GM18499 (cell line): ENCODE results near the gene SEMA6C.
"Not testable (repeated sequence)": the region's sequence is repeated elsewhere in the genome, so short reads cannot be mapped to it uniquely, and the experiment has no call there.

ENCODE experiments used
- ATAC-seq: cut with Tn5 transposase; IDR thresholded peaks from one replicate; pipeline ENCODE4 v1.9.1; 2021; ENCODE audit warnings: moderate number of reproducible peaks; ENCODE audit not compliant: insufficient read depth, unreplicated experiment

SEMA6C gene

GRCh38 chr1:151131701-151132334 lies 14.6 kb downstream of the SEMA6C start:
- ATAC-seq, result no peak

- no peak for ATAC-seq
Measured at GRCh38 chr1:151130987-151131586, 15.3 kb downstream of the SEMA6C start.

- no peak for ATAC-seq
Measured at GRCh38 chr1:151128800-151129199, 17.6 kb downstream of the SEMA6C start.

- ATAC-seq, result no peak
Measured at GRCh38 chr1:151124763-151125403, 21.5 kb downstream of the SEMA6C start.

- ATAC-seq, result no peak
Measured at GRCh38 chr1:151113877-151114276, 32.6 kb downstream of the SEMA6C start.

- ATAC-seq, result no peak
Measured at GRCh38 chr1:151108331-151108730, 38.1 kb downstream of the SEMA6C start.

- no peak for ATAC-seq
Measured at GRCh38 chr1:151106894-151107293, 39.5 kb downstream of the SEMA6C start.

GRCh38 chr1:151104630-151105029 lies 41.8 kb downstream of the SEMA6C start:
- ATAC-seq, result no peak

- no peak for ATAC-seq
Measured at GRCh38 chr1:151098126-151098525, 48.3 kb downstream of the SEMA6C start.

- ATAC-seq, result not testable (repeated sequence)
Measured at GRCh38 chr1:151097426-151097825, 49.0 kb downstream of the SEMA6C start.

GRCh38 chr1:151085953-151086559 lies 60.4 kb downstream of the SEMA6C start:
- no peak for ATAC-seq
